ENCODE measurements around the gene BPIFB3. TPM values are rescaled to one million over a fixed set of nuclear protein-coding genes. Genes with fewer than 3 reads are reported as not detected.

Gene BPIFB3
- total RNA-seq, 4 donors from 2014 or later: not detected

- Histone ChIP-seq H3K27me3 (peaks cover 0 to 15% (median 0%) of the 10 kb centered on the region in 4 donors), H3K36me3 (no peaks in the 10 kb centered on the region), H3K9me3 (no peaks in the 10 kb centered on the region), H3K4me3 (no peak overlapping the region), H3K4me1 (no peaks in the 10 kb centered on the region), H3K27ac (replicated peaks in 1 of 4) (no peak overlapping the region)
- TF ChIP-seq POLR2A (IDR thresholded peaks at IDR 0.05; ENCODE audit: low read depth) (no peak), POLR2AphosphoS5 (IDR thresholded peaks at IDR 0.05) (no peak), CTCF (IDR thresholded peaks at IDR 0.05) (no peak), EP300 (IDR thresholded peaks at IDR 0.05) (no peak)
- no peak for DNase-seq (ENCODE audit: extremely low spot score)
- intact Hi-C loops (cut with DNase I): no loop called here
- WGBS: 67% methylated on average over 5 of the region's 5 CpGs
Measured at GRCh38 chr20:33024609-33025317, 28.9 kb upstream of the BPIFB3 start.

GRCh38 chr20:33025318-33025876 is 28.3 kb upstream of the BPIFB3 start:
- no peak for DNase-seq (ENCODE audit: extremely low spot score)
- intact Hi-C loops (cut with DNase I): no loop called here
- TF ChIP-seq POLR2AphosphoS5 (IDR thresholded peaks at IDR 0.05) (no peak), CTCF (IDR thresholded peaks at IDR 0.05) (no peak), EP300 (IDR thresholded peaks at IDR 0.05) (no peak), POLR2A (IDR thresholded peaks at IDR 0.05; ENCODE audit: low read depth) (no peak)
- H3K36me3 ChIP-seq: no peaks in the 10 kb centered on the region
- no peaks in the 10 kb centered on the region for H3K9me3 ChIP-seq
- no peak overlapping the region for H3K4me3 ChIP-seq
- H3K27me3 ChIP-seq: peaks cover 0 to 15% (median 0%) of the 10 kb centered on the region in 4 donors
- no peak overlapping the region for H3K27ac ChIP-seq (replicated peaks in 1 of 4)
- no peaks in the 10 kb centered on the region for H3K4me1 ChIP-seq
- 49% methylated on average over 9 of the region's 9 CpGs for WGBS

- H3K27ac ChIP-seq (replicated peaks in 1 of 4): no peak overlapping the region
- no peak overlapping the region for H3K4me3 ChIP-seq
- WGBS: 66% methylated on average over 5 of the region's 5 CpGs
- H3K27me3 ChIP-seq: peaks cover 0 to 15% (median 0%) of the 10 kb centered on the region in 4 donors
- no peaks in the 10 kb centered on the region for H3K4me1 ChIP-seq
- TF ChIP-seq POLR2A (IDR thresholded peaks at IDR 0.05; ENCODE audit: low read depth): no peak
- TF ChIP-seq EP300 (IDR thresholded peaks at IDR 0.05): no peak
- no peak for TF ChIP-seq POLR2AphosphoS5 (IDR thresholded peaks at IDR 0.05)
- no peak for TF ChIP-seq CTCF (IDR thresholded peaks at IDR 0.05)
- DNase-seq (ENCODE audit: extremely low spot score): no peak
- intact Hi-C loops (cut with DNase I): no loop called here
- no peaks in the 10 kb centered on the region for H3K36me3 ChIP-seq
- H3K9me3 ChIP-seq: no peaks in the 10 kb centered on the region
Measured at GRCh38 chr20:33026072-33026778, 27.5 kb upstream of the BPIFB3 start.

- Histone ChIP-seq H3K4me1 (no peaks in the 10 kb centered on the region), H3K36me3 (no peaks in the 10 kb centered on the region), H3K27me3 (peaks cover 0 to 15% (median 0%) of the 10 kb centered on the region in 4 donors), H3K9me3 (no peaks in the 10 kb centered on the region), H3K4me3 (no peak overlapping the region), H3K27ac (replicated peaks in 1 of 4) (no peak overlapping the region)
- 86% methylated on average over 10 of the region's 10 CpGs for WGBS
- intact Hi-C loops (cut with DNase I): no loop called here
- no peak for DNase-seq (ENCODE audit: extremely low spot score)
- TF ChIP-seq POLR2AphosphoS5 (IDR thresholded peaks at IDR 0.05): no peak
- no peak for TF ChIP-seq POLR2A (IDR thresholded peaks at IDR 0.05; ENCODE audit: low read depth)
- TF ChIP-seq EP300 (IDR thresholded peaks at IDR 0.05): no peak
- no peak for TF ChIP-seq CTCF (IDR thresholded peaks at IDR 0.05)
Measured at GRCh38 chr20:33026779-33027759, 26.6 kb upstream of the BPIFB3 start.
